Measurements from ENCODE around the gene COPRS. TPM values are rescaled to one million over a fixed set of nuclear protein-coding genes. Genes with fewer than 3 reads are reported as not detected.
A peak's percentile ranks its signal among the peaks of the same experiment; 100 is the strongest.

The COPRS gene
- total RNA-seq, 4 donors from 2014 or later = 36.5 to 114 (median 58.1) TPM

- intact Hi-C loops (cut with DNase I; ENCODE audit: low total_unique reads) = no loop called here
Measured at GRCh38 chr17:31859487-31860008, 504 bp upstream of the COPRS start.

GRCh38 chr17:31857920-31858641 lies 963 bp downstream of the COPRS start:
- Histone ChIP-seq H3K4me1 (no peaks in the 10 kb centered on the region), H3K4me3 (peak overlapping the region; percentile 48 to 92), H3K9me3 (no peaks in the 10 kb centered on the region), H3K27me3 (no peaks in the 10 kb centered on the region), H3K36me3 (no peaks in the 10 kb centered on the region), H3K27ac (peak overlapping the region; percentile 80 to 82)
- intact Hi-C loops (cut with DNase I; ENCODE audit: low total_unique reads) = no loop called here
- no peak for DNase-seq
- no peak for TF ChIP-seq POLR2A (IDR thresholded peaks at IDR 0.05)
- no peak for TF ChIP-seq CTCF (IDR thresholded peaks at IDR 0.05)

More at GRCh38 chr17:31859487-31860008, 504 bp upstream of the COPRS start:
- no peaks in the 10 kb centered on the region for H3K36me3 ChIP-seq
- H3K4me3 ChIP-seq = peak overlapping the region in 1 of 2 donors; percentile 92
- H3K4me1 ChIP-seq = no peaks in the 10 kb centered on the region
- no peaks in the 10 kb centered on the region for H3K27me3 ChIP-seq
- TF ChIP-seq CTCF (IDR thresholded peaks at IDR 0.05) = no peak
- TF ChIP-seq POLR2A (IDR thresholded peaks at IDR 0.05) = no peak
- DNase-seq = no peak
- no peaks in the 10 kb centered on the region for H3K9me3 ChIP-seq
- H3K27ac ChIP-seq = peak overlapping the region in 1 of 2 donors; percentile 80

DNA sequence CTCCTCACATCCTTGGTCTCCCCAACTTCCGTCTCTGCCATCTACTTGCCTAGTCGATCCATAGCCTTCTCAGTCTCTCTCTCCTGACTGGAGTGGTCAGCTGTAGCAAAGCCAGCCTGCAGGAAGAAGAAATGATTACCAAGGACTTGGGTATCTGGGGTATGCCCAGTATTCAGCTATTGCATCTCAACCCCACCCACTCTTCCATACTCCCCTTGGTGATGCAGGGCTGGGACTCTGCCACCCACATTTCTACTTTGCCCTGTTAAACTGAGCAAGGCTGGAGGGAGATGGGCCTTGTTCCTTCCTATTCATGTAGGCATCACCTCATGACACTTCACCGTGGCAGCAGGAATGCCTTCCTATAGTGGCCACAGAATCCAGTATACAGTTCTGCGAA lies 2.3 kb downstream of the COPRS start:
- H3K9me3 ChIP-seq = no peaks in the 10 kb centered on the region
- no peak for DNase-seq
- H3K4me1 ChIP-seq = no peaks in the 10 kb centered on the region
- no peaks in the 10 kb centered on the region for H3K36me3 ChIP-seq
- no peak overlapping the region for H3K27ac ChIP-seq
- no peak overlapping the region for H3K4me3 ChIP-seq
- intact Hi-C loops (cut with DNase I; ENCODE audit: low total_unique reads) = no loop called here
- TF ChIP-seq POLR2A (IDR thresholded peaks at IDR 0.05) (no peak), CTCF (IDR thresholded peaks at IDR 0.05) (no peak)
- no peaks in the 10 kb centered on the region for H3K27me3 ChIP-seq

- intact Hi-C loops (cut with DNase I; ENCODE audit: low total_unique reads) = no loop called here
- no peak overlapping the region for H3K27ac ChIP-seq
- TF ChIP-seq POLR2A (IDR thresholded peaks at IDR 0.05) = no peak
- no peak for TF ChIP-seq CTCF (IDR thresholded peaks at IDR 0.05)
- H3K4me3 ChIP-seq = no peak overlapping the region
- no peaks in the 10 kb centered on the region for H3K9me3 ChIP-seq
- H3K27me3 ChIP-seq = no peaks in the 10 kb centered on the region
- H3K4me1 ChIP-seq = no peaks in the 10 kb centered on the region
- H3K36me3 ChIP-seq = no peaks in the 10 kb centered on the region
- DNase-seq = no peak
Measured at GRCh38 chr17:31854672-31855071, 4.4 kb downstream of the COPRS start.

- no peaks in the 10 kb centered on the region for H3K27me3 ChIP-seq
- intact Hi-C loops (cut with DNase I; ENCODE audit: low total_unique reads) = no loop called here
- no peak overlapping the region for H3K27ac ChIP-seq
- DNase-seq = no peak
- no peaks in the 10 kb centered on the region for H3K36me3 ChIP-seq
- no peak for TF ChIP-seq POLR2A (IDR thresholded peaks at IDR 0.05)
- no peak for TF ChIP-seq CTCF (IDR thresholded peaks at IDR 0.05)
- no peaks in the 10 kb centered on the region for H3K9me3 ChIP-seq
- no peaks in the 10 kb centered on the region for H3K4me1 ChIP-seq
- H3K4me3 ChIP-seq = no peak overlapping the region
Measured at GRCh38 chr17:31853911-31854470, 5.1 kb downstream of the COPRS start.
